PC-9 (cell line): ENCODE data around the gene SKI. TPM values are rescaled to one million over a fixed set of nuclear protein-coding genes. Genes with fewer than 3 reads are reported as not detected.

ENCODE experiments used
- BruUV-seq: library from RNA; stranded (reverse); fragments of 400-500 nt; replicated peaks from 2 replicates; lab custom pipeline; 2021; lab: Mats Ljungman, UMichigan
- CTCF ChIA-PET: fragments of 300-600 bp; sonication (Branson Sonifier 250); formaldehyde crosslinking; loops from one replicate; lab custom pipeline; 2022; ENCODE audit warnings: antibody characterized with exemption; lab: Charles Lee
- POLR2A ChIA-PET: fragments of 300-600 bp; sonication (Branson Sonifier 250); formaldehyde crosslinking; loops from one replicate; lab custom pipeline; 2022; ENCODE audit warnings: antibody characterized with exemption; ENCODE audit not compliant: unreplicated experiment; lab: Charles Lee
- DNase-seq, 2 experiments: peaks; one replicate each; pipeline versions ENCODE4 v3.0.0 to v3.0.0-alpha.2; 2015 to 2022; ENCODE audit warnings: mixed read lengths in 1 of 2
- H2AFZ ChIP-seq: fragments of 200-600 bp; sonication (generic); 2 replicates; pipeline ENCODE4 v1.8.1; 2017; ENCODE audit warnings: antibody characterized with exemption
- H3F3A ChIP-seq: fragments of 200-600 bp; sonication (generic); 2 replicates; pipeline ENCODE4 v1.8.1; 2017; ENCODE audit warnings: antibody characterized with exemption, mild to moderate bottlenecking, low read depth; ENCODE audit not compliant: insufficient read depth
- H3K27ac ChIP-seq: fragments of 200-600 bp; sonication (generic); 2 replicates; pipeline ENCODE4 v1.6.1; 2016; ENCODE audit warnings: mixed run types
- H3K27me3 ChIP-seq: fragments of 200-600 bp; sonication (generic); 2 replicates; pipeline ENCODE4 v1.6.1; 2016; ENCODE audit warnings: low read depth, mixed run types; ENCODE audit not compliant: insufficient read depth
- H3K36me3 ChIP-seq: fragments of 200-600 bp; sonication (generic); 2 replicates; pipeline ENCODE4 v1.6.1; 2016; ENCODE audit warnings: low read depth, mixed run types
- H3K4me1 ChIP-seq: fragments of 200-600 bp; sonication (generic); replicated peaks from 2 replicates; pipeline ENCODE4 v1.6.1; 2016; ENCODE audit warnings: mixed run types; ENCODE audit not compliant: insufficient read depth
- H3K4me2 ChIP-seq: fragments of 200-600 bp; sonication (generic); 2 replicates; pipeline ENCODE4 v1.6.1; 2017; ENCODE audit warnings: mixed run types
- H3K4me3 ChIP-seq: fragments of 200-600 bp; sonication (generic); 2 replicates; pipeline ENCODE4 v1.6.1; 2016; ENCODE audit warnings: mixed run types
- H3K79me2 ChIP-seq: fragments of 200-600 bp; sonication (generic); 2 replicates; pipeline ENCODE4 v1.6.1; 2017; ENCODE audit warnings: low read depth, mixed run types
- H3K9me2 ChIP-seq: fragments of 200-600 bp; sonication (generic); 2 replicates; pipeline ENCODE4 v1.8.1; 2017; ENCODE audit warnings: mild to moderate bottlenecking; ENCODE audit not compliant: insufficient read depth
- H3K9me3 ChIP-seq: fragments of 200-600 bp; sonication (generic); 2 replicates; pipeline ENCODE4 v1.8.1; 2016; ENCODE audit warnings: low read depth; ENCODE audit not compliant: insufficient read depth
- H4K20me1 ChIP-seq: fragments of 200-600 bp; sonication (generic); 2 replicates; pipeline ENCODE4 v1.8.1; 2017; ENCODE audit not compliant: insufficient read depth
- CTCF ChIP-seq: fragments of 200-600 bp; sonication (generic); conservative IDR thresholded peaks from 2 replicates; pipeline ENCODE4 v1.6.1; 2017; ENCODE audit warnings: mixed run types, antibody characterized with exemption, mild to moderate bottlenecking, moderate library complexity
- EZH2 ChIP-seq: fragments of 200-600 bp; sonication (generic); IDR thresholded peaks from 2 replicates; pipeline ENCODE4 v1.8.0; 2017; ENCODE audit warnings: antibody characterized with exemption, low read depth
- intact Hi-C: fragments of 100-400 bp; cut with micrococcal nuclease; formaldehyde crosslinking; loops from one replicate; pipeline ENCODE4 v1.10.0; 2022; ENCODE audit not compliant: unreplicated experiment
- total RNA-seq: library from RNA; stranded (reverse); gene quantifications from 2 replicates; pipeline ENCODE4 v1.2.3, GENCODE V29; 2021

The SKI gene
- total RNA-seq, 1 experiment from 2014 or later, result 36.2 TPM

GRCh38 chr1:2249559-2249906, 21.4 kb downstream of the SKI start:
- POLR2A ChIA-PET, result no interaction called here
- no peak overlapping the region for H3K4me3 ChIP-seq
- H3K4me2 ChIP-seq, result no peak overlapping the region
- no peak overlapping the region for H3K27ac ChIP-seq
- intact Hi-C loops, result no loop called here
- no peak for DNase-seq
- TF ChIP-seq EZH2 (no peak), CTCF (no peak)
- H3F3A ChIP-seq, result peaks cover 5% of the 10 kb centered on the region; the same call in 1 of the 2 replicates
- peaks cover 81% of the 10 kb centered on the region for H4K20me1 ChIP-seq
- H3K36me3 ChIP-seq, result no peaks in the 10 kb centered on the region
- CTCF ChIA-PET, result no interaction called here
- no peaks in the 10 kb centered on the region for H3K9me3 ChIP-seq
- no peaks in the 10 kb centered on the region for H3K9me2 ChIP-seq
- no peaks in the 10 kb centered on the region for H3K27me3 ChIP-seq
- H3K4me1 ChIP-seq, result no peaks in the 10 kb centered on the region
- H3K79me2 ChIP-seq, result peaks cover 96% of the 10 kb centered on the region
- BruUV-seq, result no TSS peak
- H2AFZ ChIP-seq, result no peak overlapping the region

- no peaks in the 10 kb centered on the region for H3K4me1 ChIP-seq
- no peak overlapping the region for H3K4me2 ChIP-seq
- peaks cover 18% of the 10 kb centered on the region; the same call in 1 of the 2 replicates for H3F3A ChIP-seq
- no peaks in the 10 kb centered on the region for H3K9me3 ChIP-seq
- TF ChIP-seq EZH2 (no peak), CTCF (no peak)
- no peak overlapping the region for H3K27ac ChIP-seq
- DNase-seq, result no peak
- H2AFZ ChIP-seq, result no peak overlapping the region
- BruUV-seq, result no TSS peak
- no peak overlapping the region for H3K4me3 ChIP-seq
- ChIA-PET CTCF (interaction anchor here (0.6 kb wide), 1 partner anchor 65 kb away, joined by 3 read pairs; no protein-coding TSS in a partner anchor), POLR2A (no interaction called here)
- no peaks in the 10 kb centered on the region for H3K27me3 ChIP-seq
- H3K79me2 ChIP-seq, result peaks cover 100% of the 10 kb centered on the region
- peaks cover 75% of the 10 kb centered on the region for H4K20me1 ChIP-seq
- intact Hi-C loops, result no loop called here
- no peaks in the 10 kb centered on the region for H3K36me3 ChIP-seq
- no peaks in the 10 kb centered on the region for H3K9me2 ChIP-seq
These were observed 22.7 kb downstream of the SKI start for GRCh38 chr1:2250721-2251281.

- Histone ChIP-seq H3K9me2 (no peaks in the 10 kb centered on the region), H3K4me1 (no peaks in the 10 kb centered on the region), H3K36me3 (no peaks in the 10 kb centered on the region), H3K4me3 (no peak overlapping the region), H3F3A (peaks cover 23% of the 10 kb centered on the region; the same call in 1 of the 2 replicates), H4K20me1 (peaks cover 72% of the 10 kb centered on the region), H3K4me2 (no peak overlapping the region), H3K9me3 (no peaks in the 10 kb centered on the region), H3K79me2 (peaks cover 100% of the 10 kb centered on the region), H3K27ac (no peak overlapping the region), H3K27me3 (no peaks in the 10 kb centered on the region), H2AFZ (no peak overlapping the region)
- no TSS peak for BruUV-seq
- CTCF ChIA-PET, result interaction anchor here (0.6 kb wide), 1 partner anchor 64 kb away, joined by 3 read pairs; no protein-coding TSS in a partner anchor
- TF ChIP-seq CTCF (no peak), EZH2 (no peak)
- POLR2A ChIA-PET, result no interaction called here
- intact Hi-C loops, result no loop called here
- no peak for DNase-seq
These were observed 23.2 kb downstream of the SKI start for GRCh38 chr1:2251363-2251762.
